ENCODE measurements around the gene ANAPC16.
"Not testable (repeated sequence)": the region's sequence is repeated elsewhere in the genome, so short reads cannot be mapped to it uniquely, and the experiment has no call there.

The ANAPC16 gene

DNA sequence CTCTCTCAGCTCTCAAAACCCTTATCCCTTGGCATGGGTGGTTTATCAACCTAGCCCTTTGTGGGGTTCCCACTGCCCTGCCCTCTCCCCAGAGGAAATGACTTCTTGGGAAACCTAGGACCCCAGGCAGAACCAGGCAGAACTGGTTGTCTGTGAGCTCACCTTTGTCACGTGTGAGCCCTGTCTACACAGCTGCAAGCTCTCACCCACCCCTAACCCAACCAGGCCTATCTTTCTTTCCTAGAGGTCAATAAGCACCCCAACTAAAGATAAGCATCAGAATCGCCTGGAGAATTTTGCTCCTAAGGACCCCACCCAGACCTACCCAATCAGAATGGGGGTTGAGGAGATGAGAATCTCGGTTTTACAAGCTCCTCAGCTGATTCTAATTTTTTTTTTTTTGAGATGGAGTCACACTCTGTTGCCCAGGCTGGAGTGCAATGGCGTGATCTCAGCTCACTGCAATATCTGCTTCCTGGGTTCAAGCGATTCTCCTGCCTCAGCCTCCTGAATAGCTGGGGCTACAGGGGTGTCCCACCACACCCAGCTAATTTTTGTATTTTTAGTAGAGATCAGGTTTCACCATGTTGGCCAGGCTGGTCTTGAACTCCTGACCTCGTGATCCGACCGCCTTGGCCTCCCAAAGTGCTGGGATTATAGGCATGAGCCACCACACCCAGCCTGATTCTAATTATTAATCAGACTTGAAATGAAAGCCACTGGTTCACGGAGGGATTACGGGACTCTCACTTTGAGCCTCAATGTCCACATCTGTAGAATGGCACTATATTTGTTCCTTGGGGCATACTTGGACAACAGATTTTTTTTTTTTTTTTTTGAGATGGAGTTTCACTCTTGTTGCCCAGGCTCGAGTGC, 50.4 kb downstream of the ANAPC16 start:
- Histone ChIP-seq H3K4me3 (ENCODE audit: low read length) (no peak overlapping the region), H3K27me3 (replicated peaks; ENCODE audit: control insufficient read depth, insufficient read depth, low read length) (no peaks in the 10 kb centered on the region), H3K9me3 (ENCODE audit: control insufficient read depth, low read length) (no peaks in the 10 kb centered on the region), H3K36me3 (ENCODE audit: control insufficient read depth, insufficient read depth, low read length, severe bottlenecking) (no peaks in the 10 kb centered on the region), H3K4me1 (ENCODE audit: control insufficient read depth, insufficient read depth, low read length) (peaks cover 6% of the 10 kb centered on the region), H3K9ac (ENCODE audit: low read length) (no peak overlapping the region)
- no peak for DNase-seq (ENCODE audit: low read depth)

DNA sequence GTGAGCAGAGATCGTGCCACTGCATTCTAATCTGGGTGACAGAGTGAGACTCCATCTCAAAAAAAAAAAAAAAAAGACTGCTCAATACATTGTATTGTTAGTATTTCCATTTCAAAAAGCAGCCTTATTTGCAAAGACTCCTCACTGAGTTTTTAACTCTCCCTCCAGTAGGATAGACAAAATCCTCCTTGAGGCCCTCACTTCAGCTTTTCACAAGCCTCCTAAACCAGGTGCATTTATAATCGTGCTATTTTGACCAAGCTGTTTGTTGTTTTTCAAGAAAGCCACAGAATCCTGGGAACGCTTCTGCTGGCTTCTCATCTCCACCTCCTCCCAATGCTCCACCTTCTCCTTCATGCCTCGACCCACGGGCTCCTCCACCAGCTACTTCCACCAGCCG, 51.6 kb downstream of the ANAPC16 start:
- Histone ChIP-seq H3K27me3 (replicated peaks; ENCODE audit: control insufficient read depth, insufficient read depth, low read length) (no peaks in the 10 kb centered on the region), H3K4me1 (ENCODE audit: control insufficient read depth, insufficient read depth, low read length) (peaks cover 6% of the 10 kb centered on the region), H3K9ac (ENCODE audit: low read length) (no peak overlapping the region), H3K36me3 (ENCODE audit: control insufficient read depth, insufficient read depth, low read length, severe bottlenecking) (no peaks in the 10 kb centered on the region), H3K4me3 (ENCODE audit: low read length) (no peak overlapping the region), H3K9me3 (ENCODE audit: control insufficient read depth, low read length) (no peaks in the 10 kb centered on the region)
- no peak for DNase-seq (ENCODE audit: low read depth)

- peaks cover 10% of the 10 kb centered on the region for H3K4me1 ChIP-seq (ENCODE audit: control insufficient read depth, insufficient read depth, low read length)
- no peak overlapping the region for H3K4me3 ChIP-seq (ENCODE audit: low read length)
- no peak for DNase-seq (ENCODE audit: low read depth)
- H3K36me3 ChIP-seq (ENCODE audit: control insufficient read depth, insufficient read depth, low read length, severe bottlenecking): no peaks in the 10 kb centered on the region
- H3K9ac ChIP-seq (ENCODE audit: low read length): no peak overlapping the region
- no peaks in the 10 kb centered on the region for H3K27me3 ChIP-seq (replicated peaks; ENCODE audit: control insufficient read depth, insufficient read depth, low read length)
- H3K9me3 ChIP-seq (ENCODE audit: control insufficient read depth, low read length): no peaks in the 10 kb centered on the region
Measured at GRCh38 chr10:72267819-72268399, 52.1 kb downstream of the ANAPC16 start.

DNA sequence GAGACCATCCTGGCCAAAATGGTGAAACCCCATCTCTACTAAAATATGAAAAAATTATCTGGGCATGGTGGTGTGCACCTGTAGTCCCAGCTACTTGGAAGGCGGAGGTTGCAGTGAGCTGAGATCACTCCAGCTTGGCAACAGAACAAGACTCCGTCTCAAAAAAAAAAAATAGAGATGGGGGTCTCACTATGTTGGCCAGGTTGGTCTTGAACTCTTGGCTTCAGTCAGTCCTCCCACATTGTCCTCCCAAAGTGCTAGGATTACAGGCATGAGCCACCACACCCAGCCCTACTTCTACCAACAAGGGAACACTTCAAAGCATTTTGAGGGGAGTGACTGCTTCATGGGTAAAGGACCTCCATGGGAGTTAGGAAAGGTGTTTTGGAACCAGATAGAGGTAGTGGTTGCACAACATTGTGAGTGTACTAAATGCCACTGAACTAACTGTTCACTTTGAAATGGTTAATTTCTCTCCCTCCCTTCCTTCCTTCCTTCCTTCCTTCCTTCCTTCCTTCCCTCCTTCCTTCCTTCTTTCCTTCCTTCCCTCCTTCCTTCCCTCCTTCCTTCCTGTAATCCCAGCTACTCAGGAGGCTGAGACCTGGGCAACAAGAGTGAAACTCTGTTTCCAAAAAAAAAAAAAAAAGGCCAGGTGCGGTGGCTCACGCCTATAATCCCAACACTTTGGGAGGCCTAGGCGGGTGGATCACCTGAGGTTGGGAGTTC, 52.8 kb downstream of the ANAPC16 start:
- H3K4me1 ChIP-seq (ENCODE audit: control insufficient read depth, insufficient read depth, low read length): peaks cover 10% of the 10 kb centered on the region
- H3K27me3 ChIP-seq (replicated peaks; ENCODE audit: control insufficient read depth, insufficient read depth, low read length); H3K4me3 ChIP-seq (ENCODE audit: low read length); H3K36me3 ChIP-seq (ENCODE audit: control insufficient read depth, insufficient read depth, low read length, severe bottlenecking); DNase-seq (ENCODE audit: low read depth); H3K9ac ChIP-seq (ENCODE audit: low read length); H3K9me3 ChIP-seq (ENCODE audit: control insufficient read depth, low read length): not testable (repeated sequence)

GRCh38 chr10:72270607-72271281, 54.9 kb downstream of the ANAPC16 start:
- H3K9me3 ChIP-seq (ENCODE audit: control insufficient read depth, low read length): no peaks in the 10 kb centered on the region
- H3K9ac ChIP-seq (ENCODE audit: low read length): no peak overlapping the region
- no peak for DNase-seq (ENCODE audit: low read depth)
- H3K4me3 ChIP-seq (ENCODE audit: low read length): no peak overlapping the region
- peaks cover 12% of the 10 kb centered on the region for H3K36me3 ChIP-seq (ENCODE audit: control insufficient read depth, insufficient read depth, low read length, severe bottlenecking)
- H3K4me1 ChIP-seq (ENCODE audit: control insufficient read depth, insufficient read depth, low read length): peaks cover 10% of the 10 kb centered on the region
- H3K27me3 ChIP-seq (replicated peaks; ENCODE audit: control insufficient read depth, insufficient read depth, low read length): no peaks in the 10 kb centered on the region

DNA sequence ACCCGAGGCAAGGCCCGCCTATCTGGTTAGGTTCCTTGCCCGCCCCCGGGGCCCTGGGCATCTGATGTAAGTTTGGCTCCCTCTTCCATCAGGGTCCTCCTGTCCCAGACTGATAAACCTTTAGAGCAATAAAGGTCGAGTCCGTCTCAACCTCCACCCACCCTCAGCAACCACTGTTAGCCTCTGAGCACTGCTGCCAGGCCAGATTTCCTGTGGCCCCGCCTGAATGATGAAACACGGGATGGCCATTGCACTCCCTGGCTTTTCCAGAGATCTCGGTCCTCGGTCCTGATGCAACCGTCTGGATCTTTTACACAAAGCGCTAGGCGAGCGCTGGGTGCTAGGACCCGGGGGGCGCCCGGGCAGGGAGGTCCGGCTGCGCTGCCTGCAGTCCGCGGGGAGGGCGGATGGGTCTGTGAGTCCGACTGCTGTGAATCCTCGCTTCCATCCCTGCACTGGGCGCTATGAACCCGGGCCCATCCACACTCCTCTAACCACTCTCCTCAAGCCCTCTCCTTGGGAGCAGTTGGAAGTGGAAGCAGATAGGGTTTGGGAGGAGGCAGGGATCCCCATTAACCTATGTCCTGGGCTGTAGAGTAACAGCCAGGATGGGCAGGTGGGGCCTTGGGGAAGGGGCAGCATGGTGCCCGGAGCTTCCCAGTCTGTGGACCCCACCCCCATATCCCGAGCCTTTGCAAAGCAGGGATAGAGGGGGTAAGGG, 57.0 kb downstream of the ANAPC16 start:
- DNase-seq (ENCODE audit: low read depth): peak; percentile 99
- Histone ChIP-seq H3K4me1 (ENCODE audit: control insufficient read depth, insufficient read depth, low read length) (peaks cover 12% of the 10 kb centered on the region), H3K27me3 (replicated peaks; ENCODE audit: control insufficient read depth, insufficient read depth, low read length) (no peaks in the 10 kb centered on the region), H3K9me3 (ENCODE audit: control insufficient read depth, low read length) (no peaks in the 10 kb centered on the region), H3K9ac (ENCODE audit: low read length) (peak overlapping the region; percentile 100), H3K36me3 (ENCODE audit: control insufficient read depth, insufficient read depth, low read length, severe bottlenecking) (peaks cover 20% of the 10 kb centered on the region), H3K4me3 (ENCODE audit: low read length) (peak overlapping the region; percentile 88)

- H3K27me3 ChIP-seq (replicated peaks; ENCODE audit: control insufficient read depth, insufficient read depth, low read length): no peaks in the 10 kb centered on the region
- peak within 1 kb of the TSS; percentile 100 for H3K9ac ChIP-seq (ENCODE audit: low read length)
- peaks cover 16% of the 10 kb centered on the region for H3K4me1 ChIP-seq (ENCODE audit: control insufficient read depth, insufficient read depth, low read length)
- peak within 1 kb of the TSS; percentile 97 for H3K4me3 ChIP-seq (ENCODE audit: low read length)
- H3K36me3 ChIP-seq (ENCODE audit: control insufficient read depth, insufficient read depth, low read length, severe bottlenecking): peaks cover 20% of the 10 kb centered on the region
- no peaks in the 10 kb centered on the region for H3K9me3 ChIP-seq (ENCODE audit: control insufficient read depth, low read length)
- DNase-seq (ENCODE audit: low read depth): peak; percentile 99
Measured at GRCh38 chr10:72273410-72274212, 57.8 kb downstream of the ANAPC16 start, which contains the start of gene DDIT4. DDIT4 (plus strand) TSS chr10:72273924; CDS start chr10:72274217, 293 bp downstream.

GRCh38 chr10:72274213-72274729, 58.5 kb downstream of the ANAPC16 start:
- H3K4me3 ChIP-seq (ENCODE audit: low read length): peak overlapping the region; percentile 97
- no peaks in the 10 kb centered on the region for H3K27me3 ChIP-seq (replicated peaks; ENCODE audit: control insufficient read depth, insufficient read depth, low read length)
- no peak for DNase-seq (ENCODE audit: low read depth)
- no peaks in the 10 kb centered on the region for H3K9me3 ChIP-seq (ENCODE audit: control insufficient read depth, low read length)
- peak overlapping the region; percentile 99 for H3K9ac ChIP-seq (ENCODE audit: low read length)
- H3K36me3 ChIP-seq (ENCODE audit: control insufficient read depth, insufficient read depth, low read length, severe bottlenecking): peaks cover 20% of the 10 kb centered on the region
- peaks cover 16% of the 10 kb centered on the region for H3K4me1 ChIP-seq (ENCODE audit: control insufficient read depth, insufficient read depth, low read length)

GRCh38 chr10:72274730-72275350, 59.0 kb downstream of the ANAPC16 start:
- H3K9ac ChIP-seq (ENCODE audit: low read length): peak overlapping the region; percentile 99
- H3K27me3 ChIP-seq (replicated peaks; ENCODE audit: control insufficient read depth, insufficient read depth, low read length): no peaks in the 10 kb centered on the region
- peak; percentile 82 for DNase-seq (ENCODE audit: low read depth)

More at GRCh38 chr10:72274730-72275350, 59.0 kb downstream of the ANAPC16 start:
- Histone ChIP-seq H3K4me3 (ENCODE audit: low read length) (peak overlapping the region; percentile 97), H3K4me1 (ENCODE audit: control insufficient read depth, insufficient read depth, low read length) (peaks cover 16% of the 10 kb centered on the region), H3K9me3 (ENCODE audit: control insufficient read depth, low read length) (no peaks in the 10 kb centered on the region), H3K36me3 (ENCODE audit: control insufficient read depth, insufficient read depth, low read length, severe bottlenecking) (peaks cover 20% of the 10 kb centered on the region)
